C4-2B (cell line): ENCODE results near the gene PTPRN2.

Source experiments
- ZFX ChIP-seq: fragments of 450-650 bp; IDR thresholded peaks from 2 replicates; pipeline ENCODE4 v1.6.1; 2017
- TF ChIP-seq, protein P1 (sequence below): fragments of 450-650 bp; conservative IDR thresholded peaks from 2 replicates; pipeline ENCODE4 v1.5.1; 2017; ENCODE audit warnings: mild to moderate bottlenecking

- TF ChIP-seq, protein P1, sequence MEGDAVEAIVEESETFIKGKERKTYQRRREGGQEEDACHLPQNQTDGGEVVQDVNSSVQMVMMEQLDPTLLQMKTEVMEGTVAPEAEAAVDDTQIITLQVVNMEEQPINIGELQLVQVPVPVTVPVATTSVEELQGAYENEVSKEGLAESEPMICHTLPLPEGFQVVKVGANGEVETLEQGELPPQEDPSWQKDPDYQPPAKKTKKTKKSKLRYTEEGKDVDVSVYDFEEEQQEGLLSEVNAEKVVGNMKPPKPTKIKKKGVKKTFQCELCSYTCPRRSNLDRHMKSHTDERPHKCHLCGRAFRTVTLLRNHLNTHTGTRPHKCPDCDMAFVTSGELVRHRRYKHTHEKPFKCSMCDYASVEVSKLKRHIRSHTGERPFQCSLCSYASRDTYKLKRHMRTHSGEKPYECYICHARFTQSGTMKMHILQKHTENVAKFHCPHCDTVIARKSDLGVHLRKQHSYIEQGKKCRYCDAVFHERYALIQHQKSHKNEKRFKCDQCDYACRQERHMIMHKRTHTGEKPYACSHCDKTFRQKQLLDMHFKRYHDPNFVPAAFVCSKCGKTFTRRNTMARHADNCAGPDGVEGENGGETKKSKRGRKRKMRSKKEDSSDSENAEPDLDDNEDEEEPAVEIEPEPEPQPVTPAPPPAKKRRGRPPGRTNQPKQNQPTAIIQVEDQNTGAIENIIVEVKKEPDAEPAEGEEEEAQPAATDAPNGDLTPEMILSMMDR: no peak
- no peak for TF ChIP-seq ZFX
Observed at GRCh38 chr7:158397885-158398284, 189.7 kb downstream of the PTPRN2 start.
